HEK293T (cell line): ENCODE measurements around the gene PEMT.

Experiments
- CTCF ChIA-PET: fragments of 350-600 bp; formaldehyde crosslinking; extraction: SDS; loops from one replicate; lab custom pipeline; 2021; ENCODE audit warnings: antibody characterized with exemption, inconsistent platforms; lab: Yijun Ruan, JAX
- POLR2A ChIA-PET: fragments of 350-600 bp; formaldehyde crosslinking; extraction: SDS; loops from one replicate; lab custom pipeline; 2020; ENCODE audit warnings: antibody characterized with exemption, inconsistent platforms; lab: Yijun Ruan, JAX
- DNase-seq: peaks from one replicate; pipeline ENCODE4 v3.0.0; 2012; ENCODE audit warnings: mixed read lengths; ENCODE audit errors: extremely low spot score
- ARNT ChIP-seq: fragments of 450-650 bp; IDR thresholded peaks from 2 replicates; pipeline ENCODE4 v1.6.1; 2017; ENCODE audit warnings: mild to moderate bottlenecking
- BHLHE40 ChIP-seq: fragments of 450-650 bp; IDR thresholded peaks from 2 replicates; pipeline ENCODE4 v1.6.1; 2016; ENCODE audit warnings: mild to moderate bottlenecking, moderate library complexity, borderline replicate concordance
- CTBP1 ChIP-seq: fragments of 450-650 bp; IDR thresholded peaks from 2 replicates; pipeline ENCODE4 v1.6.1; 2016; ENCODE audit warnings: borderline replicate concordance
- ELF4 ChIP-seq: fragments of 450-650 bp; IDR thresholded peaks from 2 replicates; pipeline ENCODE4 v1.6.1; 2017; ENCODE audit warnings: antibody characterized with exemption
- FOXA1 ChIP-seq: fragments of 450-650 bp; IDR thresholded peaks from 2 replicates; pipeline ENCODE4 v1.6.1; 2016; ENCODE audit warnings: mild to moderate bottlenecking
- FOXK2 ChIP-seq: fragments of 450-650 bp; IDR thresholded peaks from 2 replicates; pipeline ENCODE4 v1.6.1; 2016; ENCODE audit warnings: mild to moderate bottlenecking
- FOXM1 ChIP-seq: fragments of 450-650 bp; IDR thresholded peaks from 2 replicates; pipeline ENCODE4 v1.6.1; 2017; ENCODE audit warnings: mild to moderate bottlenecking, borderline replicate concordance
- HDGF ChIP-seq: fragments of 450-650 bp; IDR thresholded peaks from 2 replicates; pipeline ENCODE4 v1.6.1; 2017; ENCODE audit warnings: antibody characterized with exemption, borderline replicate concordance
- L3MBTL2 ChIP-seq: fragments of 450-650 bp; conservative IDR thresholded peaks from 2 replicates; pipeline ENCODE4 v1.6.1; 2016; ENCODE audit warnings: mild to moderate bottlenecking
- LEF1 ChIP-seq: fragments of 450-650 bp; IDR thresholded peaks from 2 replicates; pipeline ENCODE4 v1.6.1; 2017; ENCODE audit warnings: mild to moderate bottlenecking, borderline replicate concordance
- NFRKB ChIP-seq: fragments of 450-650 bp; IDR thresholded peaks from 2 replicates; pipeline ENCODE4 v1.6.1; 2016; ENCODE audit warnings: mild to moderate bottlenecking, moderate library complexity
- SP1 ChIP-seq: fragments of 450-650 bp; IDR thresholded peaks from 2 replicates; pipeline ENCODE4 v1.6.1; 2017
- SUZ12 ChIP-seq: fragments of 450-650 bp; IDR thresholded peaks from 2 replicates; pipeline ENCODE4 v1.6.1; 2016; ENCODE audit warnings: mild to moderate bottlenecking
- TARDBP ChIP-seq: fragments of 450-650 bp; IDR thresholded peaks from 2 replicates; pipeline ENCODE4 v1.6.1; 2016
- ZNF384 ChIP-seq: fragments of 450-650 bp; IDR thresholded peaks from 2 replicates; pipeline ENCODE4 v1.6.1; 2016
- TF ChIP-seq, protein P1 (sequence below): fragments of 450-650 bp; IDR thresholded peaks from 2 replicates; pipeline ENCODE4 v1.6.1; 2016

The PEMT gene

DNA sequence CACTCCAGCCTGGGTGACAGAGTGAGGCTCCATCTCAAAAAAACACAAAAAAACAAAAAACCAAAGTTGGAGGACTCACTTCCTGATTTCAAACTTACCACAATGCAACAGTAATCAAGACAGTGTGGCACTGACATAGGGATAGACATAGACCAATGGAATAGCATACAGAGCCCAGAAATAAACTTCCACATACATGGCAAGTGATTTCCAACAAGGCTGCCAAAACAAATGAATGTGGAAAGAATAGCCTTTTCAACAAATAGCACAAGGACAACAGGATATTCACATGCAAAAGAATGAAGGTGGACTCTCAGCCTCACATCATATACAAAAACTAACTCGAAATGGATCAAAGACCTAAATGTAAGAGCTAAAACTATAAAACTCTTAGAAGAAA lies 58.5 kb downstream of the PEMT start:
- POLR2A ChIA-PET: no interaction called here
- no peak for DNase-seq
- CTCF ChIA-PET: interaction anchor here (0.7 kb wide), 1 partner anchor 10 kb away, joined by 3 read pairs; no protein-coding TSS in a partner anchor
- no peak for TF ChIP-seq ZNF384
- no peak for TF ChIP-seq SUZ12
- TF ChIP-seq L3MBTL2: no peak
- TF ChIP-seq ELF4: no peak
- no peak for TF ChIP-seq TARDBP
- TF ChIP-seq CTBP1: no peak
- no peak for TF ChIP-seq FOXM1
- no peak for TF ChIP-seq ARNT
- TF ChIP-seq LEF1: no peak
- TF ChIP-seq SP1: no peak
- no peak for TF ChIP-seq NFRKB
- no peak for TF ChIP-seq FOXA1
- TF ChIP-seq FOXK2: no peak
- TF ChIP-seq, protein P1, sequence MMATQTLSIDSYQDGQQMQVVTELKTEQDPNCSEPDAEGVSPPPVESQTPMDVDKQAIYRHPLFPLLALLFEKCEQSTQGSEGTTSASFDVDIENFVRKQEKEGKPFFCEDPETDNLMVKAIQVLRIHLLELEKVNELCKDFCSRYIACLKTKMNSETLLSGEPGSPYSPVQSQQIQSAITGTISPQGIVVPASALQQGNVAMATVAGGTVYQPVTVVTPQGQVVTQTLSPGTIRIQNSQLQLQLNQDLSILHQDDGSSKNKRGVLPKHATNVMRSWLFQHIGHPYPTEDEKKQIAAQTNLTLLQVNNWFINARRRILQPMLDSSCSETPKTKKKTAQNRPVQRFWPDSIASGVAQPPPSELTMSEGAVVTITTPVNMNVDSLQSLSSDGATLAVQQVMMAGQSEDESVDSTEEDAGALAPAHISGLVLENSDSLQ: no peak
- no peak for TF ChIP-seq HDGF
- no peak for TF ChIP-seq BHLHE40

DNA sequence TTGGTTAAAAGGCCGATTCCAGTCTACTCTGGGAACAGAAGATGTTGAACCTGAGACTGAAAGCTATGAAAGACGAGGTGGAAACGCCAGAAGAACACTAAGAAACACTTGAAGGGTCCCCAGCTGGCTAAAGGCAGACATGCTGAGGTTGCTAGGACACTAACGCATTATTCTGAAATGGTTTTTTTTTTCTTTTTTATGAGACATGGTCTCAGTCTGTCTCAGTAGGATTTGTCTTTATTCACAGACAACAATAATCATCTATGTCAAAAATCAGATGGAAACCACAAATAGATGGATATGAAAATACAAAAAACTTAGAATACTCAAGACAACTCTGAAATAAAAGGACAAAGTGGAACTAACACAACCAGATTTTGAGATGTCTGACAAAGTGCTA lies 60.4 kb downstream of the PEMT start:
- DNase-seq: no peak
- ChIA-PET POLR2A (no interaction called here), CTCF (no interaction called here)
- TF ChIP-seq TARDBP (no peak), CTBP1 (no peak), ARNT (no peak), ZNF384 (no peak), NFRKB (no peak), HDGF (no peak), FOXA1 (no peak)
- TF ChIP-seq, protein P1: no peak

DNA sequence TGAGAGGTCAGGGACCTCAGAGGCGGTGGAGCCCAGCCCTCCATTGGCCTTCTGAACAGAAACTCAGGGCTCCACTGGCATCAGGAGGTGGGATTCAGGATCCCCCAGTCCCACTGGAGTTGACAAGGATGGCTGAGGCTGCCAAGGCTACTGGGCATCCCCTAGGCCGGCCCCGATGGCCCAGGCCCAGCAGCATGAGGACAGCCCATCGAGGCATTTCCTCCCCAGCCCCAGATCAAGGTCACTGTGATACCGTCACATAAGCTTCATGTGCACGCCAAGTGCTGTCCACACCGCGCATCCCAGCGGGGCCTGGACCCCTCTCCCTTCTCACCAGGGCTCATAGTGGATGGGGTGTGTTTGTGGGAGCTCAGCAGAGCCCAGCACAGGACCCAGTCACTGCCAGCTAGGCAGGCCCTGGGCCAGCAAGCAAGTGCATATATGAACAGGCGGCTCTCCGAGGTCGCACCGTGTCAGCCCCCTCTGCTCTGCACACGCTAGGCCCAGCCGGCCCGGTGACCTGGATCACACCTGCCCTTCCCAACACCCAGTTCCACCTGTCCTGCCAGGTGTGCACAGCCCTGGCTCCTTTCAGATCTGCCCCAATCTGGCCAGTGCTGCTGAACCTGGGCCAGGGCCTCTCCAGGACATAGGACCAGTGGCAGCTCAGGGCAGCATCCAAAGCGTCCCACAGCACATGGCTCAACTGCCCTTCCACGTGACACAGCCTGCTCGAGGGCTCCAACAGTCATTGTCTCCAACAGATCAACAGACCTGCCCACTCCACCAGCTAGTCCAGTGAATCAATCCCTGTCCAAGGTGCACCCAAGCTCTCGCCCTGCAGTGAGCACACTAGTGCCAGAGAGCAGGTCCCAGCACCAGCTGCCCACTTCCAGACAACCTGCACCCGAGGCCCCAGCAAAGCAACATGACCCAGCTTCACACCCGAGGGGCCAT lies 62.5 kb downstream of the PEMT start:
- no peak for DNase-seq
- ChIA-PET POLR2A (interaction anchor here (1.1 kb wide), 1 partner anchor 10 kb away, joined by 3 read pairs; no protein-coding TSS in a partner anchor), CTCF (no interaction called here)
- TF ChIP-seq FOXK2 (no peak), TARDBP (no peak), L3MBTL2 (no peak), SUZ12 (no peak), ZNF384 (no peak), ARNT (no peak), NFRKB (no peak), BHLHE40 (no peak), HDGF (no peak), ELF4 (no peak), FOXA1 (no peak), FOXM1 (no peak), CTBP1 (no peak), SP1 (no peak), LEF1 (no peak)
- TF ChIP-seq, protein P1: no peak

DNA sequence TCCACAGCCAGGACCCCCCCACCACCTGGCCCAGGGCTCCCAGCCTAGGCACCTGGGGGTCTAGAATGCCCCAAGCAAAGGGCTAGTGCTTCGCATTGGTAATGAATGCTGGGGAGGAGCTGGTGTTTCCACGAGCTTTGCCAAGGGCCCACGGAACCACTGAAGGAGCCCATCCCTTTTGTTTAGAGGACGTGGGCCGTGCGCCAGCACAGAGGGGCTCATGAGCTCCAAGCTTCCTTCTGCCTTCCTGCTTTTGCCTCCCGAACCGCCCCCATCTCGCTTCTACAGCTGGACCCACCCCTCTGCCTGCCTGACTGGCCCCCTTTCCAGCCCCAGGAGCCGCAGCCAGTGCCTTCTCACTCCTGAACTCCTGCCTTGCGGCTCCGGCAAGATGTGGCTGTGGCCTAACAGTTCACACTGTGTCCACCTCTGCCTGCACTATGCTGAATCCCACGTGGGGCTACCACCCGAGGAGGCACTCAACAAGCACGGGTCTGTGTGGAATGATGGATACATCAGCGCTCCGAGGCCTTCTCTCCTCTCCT lies 63.5 kb downstream of the PEMT start:
- DNase-seq: no peak
- no peak for TF ChIP-seq FOXM1
- POLR2A ChIA-PET: interaction anchor here (1.0 kb wide), 1 partner anchor 9 kb away, joined by 3 read pairs; no protein-coding TSS in a partner anchor
- CTCF ChIA-PET: interaction anchor here (0.7 kb wide), 1 partner anchor 9 kb away, joined by 3 read pairs; no protein-coding TSS in a partner anchor

DNA sequence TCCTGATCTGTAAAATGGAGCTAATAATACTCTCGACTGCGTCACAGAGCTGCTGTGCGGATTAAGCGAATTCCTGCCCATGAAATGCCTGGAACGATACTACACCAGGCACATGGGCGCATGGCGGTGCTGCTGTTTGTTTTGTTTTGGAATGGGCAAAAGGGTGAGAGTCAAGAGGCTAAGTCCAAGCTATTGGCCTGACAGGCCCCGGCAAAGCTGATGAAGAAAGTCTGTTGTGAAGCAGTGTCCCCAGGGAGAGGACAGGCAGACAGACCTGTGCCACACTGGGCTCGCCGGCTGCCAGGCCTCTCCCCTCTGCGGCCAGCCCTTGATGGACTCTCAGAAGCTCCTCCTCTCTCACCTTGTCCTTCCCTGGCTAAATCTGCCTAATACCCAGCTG lies 64.0 kb downstream of the PEMT start:
- no peak for DNase-seq
- ChIA-PET POLR2A (interaction anchor here (1.0 kb wide), 1 partner anchor 8 kb away, joined by 3 read pairs; no protein-coding TSS in a partner anchor), CTCF (no interaction called here)
- no peak for TF ChIP-seq FOXK2

DNA sequence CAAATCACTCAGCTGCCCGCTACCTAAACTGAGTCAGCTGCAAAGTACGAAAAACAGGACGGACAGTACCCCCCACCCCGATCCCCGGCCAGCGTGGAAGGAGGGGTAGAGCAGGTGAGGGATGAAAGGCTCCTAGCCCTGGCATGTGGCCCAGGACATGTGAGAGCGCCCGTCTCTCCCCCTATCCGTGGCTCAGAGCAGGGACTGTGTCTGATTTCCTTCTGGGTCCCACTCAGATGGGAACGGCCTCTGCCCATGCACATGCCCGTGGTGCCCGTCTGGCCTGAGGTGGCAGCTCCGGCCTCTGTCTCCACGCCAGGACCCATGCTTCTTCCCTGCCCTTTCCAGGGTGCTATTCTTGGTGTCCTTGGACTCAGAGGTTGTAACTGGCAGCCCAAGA lies 65.1 kb downstream of the PEMT start:
- no peak for DNase-seq
- ChIA-PET CTCF (no interaction called here), POLR2A (no interaction called here)
- TF ChIP-seq CTBP1: no peak
- no peak for TF ChIP-seq FOXK2
- no peak for TF ChIP-seq TARDBP
- no peak for TF ChIP-seq ARNT
- TF ChIP-seq ZNF384: no peak
